DND-41 (cell line): ENCODE measurements around the gene C4orf46.
A peak's percentile ranks its signal among the peaks of the same experiment; 100 is the strongest.

Experiments
- ATAC-seq: fragments of 200-7000 bp; cut with Tn5 transposase; 3 replicates; pipeline ENCODE4 v1.9.1; 2021; ENCODE audit warnings: low read depth; ENCODE audit not compliant: insufficient read depth
- DNase-seq: peaks from one replicate; pipeline ENCODE4 v3.0.0-alpha.2; 2020
- H2AFZ ChIP-seq: 2 replicates; pipeline ENCODE4 v1.6.0; 2012; ENCODE audit warnings: low read depth, low read length
- H3K27ac ChIP-seq: 2 replicates; pipeline ENCODE4 v1.5.1; 2012; ENCODE audit warnings: low read length, inconsistent platforms
- H3K27me3 ChIP-seq: fragments of 200-600 bp; sonication (generic); 2 replicates; pipeline ENCODE4 v1.6.0; 2012; ENCODE audit warnings: low read length, mild to moderate bottlenecking, inconsistent platforms; ENCODE audit not compliant: insufficient read depth, poor library complexity
- H3K36me3 ChIP-seq: 2 replicates; pipeline ENCODE4 v1.5.1; 2012; ENCODE audit warnings: low read length, inconsistent platforms; ENCODE audit not compliant: insufficient read depth
- H3K4me1 ChIP-seq: 2 replicates; pipeline ENCODE4 v1.5.1; 2012; ENCODE audit warnings: mild to moderate bottlenecking, low read length; ENCODE audit not compliant: insufficient read depth
- H3K4me2 ChIP-seq: 2 replicates; pipeline ENCODE4 v1.6.0; 2012; ENCODE audit warnings: mild to moderate bottlenecking, moderate library complexity, low read length, inconsistent platforms; ENCODE audit not compliant: insufficient read depth
- H3K4me3 ChIP-seq, 2 experiments: fragments of 200-600 bp in 1 of 2; shearing (Covaris generic) in 1 of 2; 2 replicates each; pipeline ENCODE4 v1.5.1; 2012 to 2016; ENCODE audit warnings: inconsistent platforms in 2 of 2, low read length in 2 of 2, mild to moderate bottlenecking in 2 of 2, low read depth in 1 of 2, moderate library complexity in 1 of 2
- H3K79me2 ChIP-seq: 2 replicates; pipeline ENCODE4 v1.6.0; 2012; ENCODE audit warnings: low read length, inconsistent platforms; ENCODE audit not compliant: insufficient read depth
- H3K9ac ChIP-seq: 2 replicates; pipeline ENCODE4 v1.6.0; 2012; ENCODE audit warnings: low read depth, mild to moderate bottlenecking, inconsistent platforms, low read length, moderate library complexity
- H3K9me3 ChIP-seq: 2 replicates; pipeline ENCODE4 v1.5.1; 2012; ENCODE audit warnings: low read length, moderate library complexity, mild to moderate bottlenecking, inconsistent platforms; ENCODE audit not compliant: insufficient read depth, severe bottlenecking
- H4K20me1 ChIP-seq: 2 replicates; pipeline ENCODE4 v1.6.0; 2012; ENCODE audit warnings: low read length; ENCODE audit not compliant: insufficient read depth
- EZH2 ChIP-seq: IDR thresholded peaks from 3 replicates; pipeline ENCODE4 v1.6.1; 2012; ENCODE audit warnings: borderline replicate concordance, low read depth, mild to moderate bottlenecking, moderate library complexity, low read length, inconsistent platforms; ENCODE audit not compliant: severe bottlenecking
- TF ChIP-seq, protein P1 (sequence below): IDR thresholded peaks from 2 replicates; pipeline ENCODE4 v1.5.1; 2012; ENCODE audit warnings: borderline replicate concordance, low read length, moderate library complexity, mild to moderate bottlenecking; ENCODE audit not compliant: poor library complexity, severe bottlenecking; ENCODE audit errors: extremely low read depth

Gene C4orf46

DNA sequence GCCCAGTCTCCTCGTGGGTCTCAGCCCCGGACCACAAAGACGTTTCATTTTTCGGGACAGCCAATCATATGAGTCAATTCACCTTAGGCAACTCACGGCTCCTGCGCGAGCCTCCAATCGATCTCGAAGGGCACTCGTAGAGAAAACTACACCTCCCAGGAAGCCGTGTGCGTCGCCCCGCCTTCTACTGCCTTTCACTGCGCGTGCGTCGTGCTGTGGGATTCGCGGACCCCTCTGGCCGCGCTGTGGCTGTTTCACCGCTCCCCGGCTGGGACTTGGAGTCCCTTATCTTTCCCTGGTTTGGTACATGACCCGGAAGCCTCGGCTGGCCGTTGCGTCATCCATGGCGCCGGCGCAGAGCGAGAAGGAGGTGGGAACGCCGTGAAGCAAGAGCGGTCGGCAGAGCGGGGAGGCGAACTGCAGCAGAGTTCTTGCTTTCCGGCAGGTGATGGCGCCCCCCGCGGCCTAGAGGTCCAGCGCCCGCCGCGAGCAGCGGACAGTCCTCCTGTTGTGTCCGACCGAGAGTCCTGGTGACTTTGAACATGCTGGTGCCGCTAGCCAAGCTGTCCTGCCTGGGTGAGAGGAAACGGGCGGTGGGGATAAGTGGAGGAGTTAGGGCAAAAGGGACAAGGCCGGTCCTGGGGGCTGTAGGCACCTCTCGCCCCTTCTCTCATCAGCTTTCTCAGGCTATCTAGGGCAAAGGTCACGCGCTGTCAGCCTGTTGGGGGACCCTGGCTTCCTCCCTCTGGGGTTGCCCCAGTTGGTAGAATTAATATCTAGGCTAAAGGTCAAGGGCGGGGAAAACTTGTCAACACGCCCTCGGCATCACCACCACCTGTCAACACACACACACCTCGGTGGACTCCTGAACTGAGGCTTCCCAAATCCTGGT, 474 bp upstream of the C4orf46 start, which contains the start of gene ETFDH:
Gene ETFDH (plus strand): TSS at position 382 of the 892 bp plus-strand sequence. CDS start 161 bp downstream, at position 543.
- no peaks in the 10 kb centered on the region for H3K9me3 ChIP-seq
- peak within 1 kb of the TSS; percentile 82 for H3K9ac ChIP-seq
- no peak for TF ChIP-seq EZH2
- TF ChIP-seq, protein P1, sequence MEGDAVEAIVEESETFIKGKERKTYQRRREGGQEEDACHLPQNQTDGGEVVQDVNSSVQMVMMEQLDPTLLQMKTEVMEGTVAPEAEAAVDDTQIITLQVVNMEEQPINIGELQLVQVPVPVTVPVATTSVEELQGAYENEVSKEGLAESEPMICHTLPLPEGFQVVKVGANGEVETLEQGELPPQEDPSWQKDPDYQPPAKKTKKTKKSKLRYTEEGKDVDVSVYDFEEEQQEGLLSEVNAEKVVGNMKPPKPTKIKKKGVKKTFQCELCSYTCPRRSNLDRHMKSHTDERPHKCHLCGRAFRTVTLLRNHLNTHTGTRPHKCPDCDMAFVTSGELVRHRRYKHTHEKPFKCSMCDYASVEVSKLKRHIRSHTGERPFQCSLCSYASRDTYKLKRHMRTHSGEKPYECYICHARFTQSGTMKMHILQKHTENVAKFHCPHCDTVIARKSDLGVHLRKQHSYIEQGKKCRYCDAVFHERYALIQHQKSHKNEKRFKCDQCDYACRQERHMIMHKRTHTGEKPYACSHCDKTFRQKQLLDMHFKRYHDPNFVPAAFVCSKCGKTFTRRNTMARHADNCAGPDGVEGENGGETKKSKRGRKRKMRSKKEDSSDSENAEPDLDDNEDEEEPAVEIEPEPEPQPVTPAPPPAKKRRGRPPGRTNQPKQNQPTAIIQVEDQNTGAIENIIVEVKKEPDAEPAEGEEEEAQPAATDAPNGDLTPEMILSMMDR: peak; percentile 83
- peak within 1 kb of the TSS; percentile 72 to 86 for H3K4me3 ChIP-seq
- H3K27ac ChIP-seq: peak within 1 kb of the TSS; percentile 90
- H3K4me2 ChIP-seq: peak within 1 kb of the TSS; percentile 83
- ATAC-seq (peak; percentile 87), DNase-seq (peak; percentile 99)
- peak within 1 kb of the TSS; percentile 95 for H2AFZ ChIP-seq
- H3K79me2 ChIP-seq: peaks cover 67% of the 10 kb centered on the region
- peaks cover 7% of the 10 kb centered on the region for H3K36me3 ChIP-seq
- H3K4me1 ChIP-seq: peaks cover 39% of the 10 kb centered on the region
- H3K27me3 ChIP-seq: no peaks in the 10 kb centered on the region
- H4K20me1 ChIP-seq: peaks cover 22% of the 10 kb centered on the region; the same call in 1 of the 2 replicates

DNA sequence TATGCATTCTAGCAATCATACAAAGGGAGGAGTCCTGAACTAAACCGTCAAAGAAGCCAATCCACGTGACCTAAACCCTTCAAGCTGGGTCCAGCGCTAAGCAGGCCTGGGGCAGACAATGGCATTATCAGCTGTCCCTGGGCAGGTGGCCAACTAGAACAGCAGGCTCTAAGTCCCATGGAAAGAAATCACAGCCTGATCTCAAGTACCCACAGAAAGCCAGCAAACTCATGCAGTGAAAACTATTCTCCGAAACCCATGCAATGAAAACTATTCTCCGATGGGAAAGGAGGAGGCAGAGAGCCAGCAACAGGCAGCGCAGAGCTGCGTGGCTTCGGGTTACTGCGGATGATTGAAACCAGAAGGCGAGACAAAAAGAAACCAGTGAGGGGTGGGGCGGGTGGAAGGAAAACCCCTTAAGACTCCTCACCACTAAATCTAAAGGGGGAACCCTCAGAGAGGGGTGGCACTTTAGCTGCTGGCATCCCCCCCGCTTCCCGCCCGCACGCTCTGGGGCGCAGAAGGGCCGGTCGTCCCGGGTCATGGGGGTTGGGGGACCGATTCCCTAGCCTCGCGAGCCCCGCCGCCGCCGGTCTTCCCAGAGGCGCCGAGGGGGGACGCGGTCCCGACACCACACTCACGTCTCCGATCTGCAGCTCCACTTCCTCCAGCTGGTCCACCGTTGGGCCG, 567 bp downstream of the C4orf46 start:
- Histone ChIP-seq H2AFZ (peak overlapping the region; percentile 72), H3K4me3 (peak overlapping the region; percentile 60 to 86), H4K20me1 (peaks cover 22% of the 10 kb centered on the region; the same call in 1 of the 2 replicates), H3K9ac (peak overlapping the region; percentile 82), H3K27me3 (no peaks in the 10 kb centered on the region), H3K36me3 (peaks cover 16% of the 10 kb centered on the region), H3K4me2 (peak overlapping the region; percentile 78), H3K9me3 (no peaks in the 10 kb centered on the region), H3K4me1 (peaks cover 39% of the 10 kb centered on the region), H3K27ac (peak overlapping the region; percentile 90), H3K79me2 (peaks cover 66% of the 10 kb centered on the region)
- TF ChIP-seq, protein P1: no peak
- TF ChIP-seq EZH2: no peak
- DNase-seq: peak; percentile 62
- ATAC-seq: peak; percentile 20

DNA sequence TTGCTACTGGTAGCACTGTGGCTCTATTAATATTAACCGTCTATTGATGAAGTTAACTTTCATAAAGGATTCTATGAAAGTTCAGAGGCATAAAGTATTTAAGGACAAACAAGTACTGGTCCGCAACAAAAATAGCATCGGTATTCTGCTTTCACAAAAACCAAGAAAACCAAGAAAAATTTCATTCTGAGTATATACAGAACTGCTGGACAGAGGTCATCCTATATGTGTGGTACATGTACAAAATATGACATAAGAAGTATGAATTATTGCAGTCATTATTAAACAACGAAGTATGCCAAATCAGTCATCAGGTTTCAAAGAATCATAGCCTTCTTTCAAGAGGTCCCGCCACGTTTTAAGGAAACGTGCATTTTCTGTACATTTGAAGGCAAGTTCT, 2.4 kb downstream of the C4orf46 start:
- Histone ChIP-seq H2AFZ (no peak overlapping the region), H3K4me1 (peaks cover 36% of the 10 kb centered on the region), H3K27me3 (no peaks in the 10 kb centered on the region), H3K9me3 (no peaks in the 10 kb centered on the region), H3K4me2 (peak overlapping the region; percentile 78; the same call in 1 of the 2 replicates), H3K79me2 (peaks cover 66% of the 10 kb centered on the region), H3K4me3 (no peak overlapping the region), H3K36me3 (peaks cover 28% of the 10 kb centered on the region), H3K27ac (no peak overlapping the region), H4K20me1 (peaks cover 22% of the 10 kb centered on the region; the same call in 1 of the 2 replicates), H3K9ac (no peak overlapping the region)
- DNase-seq (no peak), ATAC-seq (no peak)
- TF ChIP-seq EZH2: no peak
- TF ChIP-seq, protein P1: no peak
